Keratinocyte (primary cell): Measurements from ENCODE around the gene IL10RA.

Experiments used
- CTCF ChIP-seq, 3 experiments: IDR thresholded peaks in 1 of 3; conservative IDR thresholded peaks in 1 of 3; optimal IDR thresholded peaks in 1 of 3; 2 replicates in 2 of 3; 3 replicates in 1 of 3; pipeline versions ENCODE3 to v1.5.1; 2011; ENCODE audit warnings: low read length in 3 of 3, mild to moderate bottlenecking in 3 of 3, moderate library complexity in 2 of 3, control low read depth in 1 of 3, inconsistent platforms in 1 of 3; ENCODE audit not compliant: insufficient read depth in 2 of 3; ENCODE audit errors: extremely low read depth in 1 of 3
- EZH2 ChIP-seq: IDR thresholded peaks from one replicate; pipeline ENCODE4 v1.6.1; 2012; ENCODE audit warnings: inconsistent platforms, mild to moderate bottlenecking, low read length, moderate library complexity

GRCh38 chr11:117961896-117962295, 24.3 kb upstream of the IL10RA start:
- no peak for TF ChIP-seq CTCF (optimal IDR thresholded peaks at IDR 0.05 in 1 of 3, IDR thresholded peaks at IDR 0.05 in 1 of 3, conservative IDR thresholded peaks at IDR 0.05 in 1 of 3; ENCODE audit: extremely low read depth in 1 of 3, insufficient read depth in 2 of 3, low read length in 3 of 3)
- no peak for TF ChIP-seq EZH2
